ENCODE data around the gene TMCC1.
A peak's percentile ranks its signal among the peaks of the same experiment; 100 is the strongest.

The TMCC1 gene

DNA sequence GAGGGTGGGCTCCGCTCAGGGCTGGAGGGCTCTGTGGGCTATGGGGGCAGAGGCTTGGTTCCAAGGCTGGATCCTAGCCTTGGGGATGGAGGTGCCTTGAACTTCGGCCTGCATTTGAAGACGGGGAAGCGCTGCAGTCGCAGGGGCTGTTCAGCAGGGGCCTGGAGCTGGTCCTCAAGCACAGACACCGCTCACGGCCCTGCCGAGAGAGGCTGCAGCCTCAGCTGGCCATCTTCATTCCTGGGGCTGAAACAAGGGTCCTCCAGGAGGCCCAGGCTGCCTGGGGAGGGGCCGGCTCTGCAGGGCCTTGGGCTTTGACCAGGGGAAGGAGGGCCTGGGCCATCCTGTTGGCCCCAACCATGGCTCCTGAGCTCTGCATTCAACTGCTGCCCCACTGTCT is 261.5 kb downstream of the TMCC1 start:
- POLR2A ChIA-PET (ENCODE audit: low non-redundant PET): no interaction called here
- H3K27ac ChIP-seq: no peak overlapping the region
- CTCF ChIA-PET: no interaction called here
- TF ChIP-seq, protein P1, sequence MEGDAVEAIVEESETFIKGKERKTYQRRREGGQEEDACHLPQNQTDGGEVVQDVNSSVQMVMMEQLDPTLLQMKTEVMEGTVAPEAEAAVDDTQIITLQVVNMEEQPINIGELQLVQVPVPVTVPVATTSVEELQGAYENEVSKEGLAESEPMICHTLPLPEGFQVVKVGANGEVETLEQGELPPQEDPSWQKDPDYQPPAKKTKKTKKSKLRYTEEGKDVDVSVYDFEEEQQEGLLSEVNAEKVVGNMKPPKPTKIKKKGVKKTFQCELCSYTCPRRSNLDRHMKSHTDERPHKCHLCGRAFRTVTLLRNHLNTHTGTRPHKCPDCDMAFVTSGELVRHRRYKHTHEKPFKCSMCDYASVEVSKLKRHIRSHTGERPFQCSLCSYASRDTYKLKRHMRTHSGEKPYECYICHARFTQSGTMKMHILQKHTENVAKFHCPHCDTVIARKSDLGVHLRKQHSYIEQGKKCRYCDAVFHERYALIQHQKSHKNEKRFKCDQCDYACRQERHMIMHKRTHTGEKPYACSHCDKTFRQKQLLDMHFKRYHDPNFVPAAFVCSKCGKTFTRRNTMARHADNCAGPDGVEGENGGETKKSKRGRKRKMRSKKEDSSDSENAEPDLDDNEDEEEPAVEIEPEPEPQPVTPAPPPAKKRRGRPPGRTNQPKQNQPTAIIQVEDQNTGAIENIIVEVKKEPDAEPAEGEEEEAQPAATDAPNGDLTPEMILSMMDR (conservative IDR thresholded peaks at IDR 0.05; ENCODE audit: low read depth): no peak
- no peak for DNase-seq (ENCODE audit: low spot score)

DNA sequence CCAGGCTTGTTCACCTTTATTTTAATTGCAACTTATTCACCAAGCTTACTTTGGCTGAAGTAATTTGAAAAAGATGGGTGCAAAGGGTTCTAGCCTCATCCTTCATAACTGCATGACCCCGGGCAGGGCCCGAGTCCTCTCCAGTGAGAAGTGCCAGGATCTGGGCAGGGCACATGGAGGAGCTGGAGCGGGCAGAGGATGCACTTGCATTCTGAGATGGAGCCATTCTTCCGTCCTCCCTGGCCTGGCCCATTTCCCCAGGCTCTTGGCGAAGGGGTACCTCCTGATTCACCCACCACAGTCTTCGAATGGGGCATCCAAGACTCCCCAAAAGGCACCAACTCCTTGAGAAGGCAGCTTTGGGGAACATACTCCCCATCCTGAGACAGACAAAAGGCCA is 264.5 kb downstream of the TMCC1 start:
- TF ChIP-seq, protein P1 (conservative IDR thresholded peaks at IDR 0.05; ENCODE audit: low read depth): no peak
- no peak for DNase-seq (ENCODE audit: low spot score)
- POLR2A ChIA-PET (ENCODE audit: low non-redundant PET): no interaction called here
- CTCF ChIA-PET: interaction anchor here (0.6 to 2.3 kb wide), 2 partner anchors 196 to 246 kb away, joined by 3 to 10 read pairs; no protein-coding TSS in a partner anchor
- H3K27ac ChIP-seq: peak overlapping the region; percentile 99

DNA sequence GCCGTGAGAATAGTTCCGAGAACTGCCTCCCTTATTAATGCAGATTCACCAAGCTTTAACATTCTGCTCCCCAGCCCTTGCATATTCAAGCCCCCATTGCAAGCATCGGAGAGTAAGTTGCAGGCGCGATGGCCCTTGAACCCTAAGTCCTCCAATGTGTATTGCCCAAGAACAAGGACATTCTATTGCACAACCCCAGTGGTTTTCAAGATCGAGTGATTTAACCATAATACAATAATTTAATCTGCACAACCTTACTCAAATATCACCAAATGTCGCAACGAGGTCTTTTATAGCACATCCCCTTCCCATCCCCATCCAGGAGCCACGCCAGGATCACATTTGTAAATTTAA is 265.4 kb downstream of the TMCC1 start:
- ChIA-PET POLR2A (ENCODE audit: low non-redundant PET) (interaction anchor here (0.8 kb wide), 1 partner anchor 316 kb away, joined by 4 read pairs; no protein-coding TSS in a partner anchor), CTCF (interaction anchor here (0.6 to 2.3 kb wide), 10 partner anchors 10 to 1049 kb away, joined by 3 to 10 read pairs (median 4); no protein-coding TSS in a partner anchor)
- TF ChIP-seq, protein P1 (conservative IDR thresholded peaks at IDR 0.05; ENCODE audit: low read depth): peak; percentile 32; the same call in 1 of the 2 replicates
- no peak for DNase-seq (ENCODE audit: low spot score)
- H3K27ac ChIP-seq: peak overlapping the region; percentile 99

DNA sequence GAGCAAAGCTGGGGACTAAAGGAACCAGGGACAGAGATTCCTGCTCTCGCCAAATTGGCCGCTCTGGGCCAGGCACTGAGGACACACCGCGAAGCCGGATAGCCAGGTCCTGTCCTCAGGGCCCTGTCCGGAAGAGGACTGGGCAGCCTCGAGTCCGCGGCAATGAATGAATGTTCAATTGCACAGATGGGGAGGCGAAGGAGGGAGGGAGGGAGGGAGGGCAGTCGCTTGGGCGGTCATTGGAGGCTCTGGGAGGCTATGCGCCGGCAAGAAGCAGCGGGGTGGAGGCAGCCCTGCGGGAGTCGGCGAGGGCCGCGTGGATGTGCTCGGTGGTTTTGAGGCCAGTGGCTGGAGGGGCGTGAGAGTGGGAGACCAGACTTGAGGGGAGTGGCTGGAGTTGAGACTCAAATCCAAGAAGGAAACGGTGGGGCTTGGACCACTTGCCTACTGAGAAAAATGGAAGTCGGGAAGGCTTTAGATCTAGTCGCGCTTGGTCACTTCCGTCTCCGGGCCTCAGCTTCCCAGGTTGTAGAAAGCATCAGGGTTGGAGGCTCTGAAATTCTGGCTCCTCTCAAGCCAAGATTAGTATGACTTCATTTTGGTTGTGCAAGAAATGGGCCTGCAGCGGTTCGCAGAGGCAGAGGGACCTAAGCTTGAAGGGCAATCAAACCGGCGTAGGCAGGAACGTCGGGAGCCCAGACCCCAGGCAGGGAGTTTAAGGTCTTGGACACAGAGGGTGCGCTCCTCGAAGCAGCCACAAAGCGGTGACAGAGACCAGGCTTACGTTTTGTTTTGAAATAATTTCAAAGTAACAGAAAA is 266.0 kb downstream of the TMCC1 start:
- POLR2A ChIA-PET (ENCODE audit: low non-redundant PET): interaction anchor here (0.8 kb wide), 1 partner anchor 317 kb away, joined by 4 read pairs; no protein-coding TSS in a partner anchor
- peak; percentile 83 for DNase-seq (ENCODE audit: low spot score)
- H3K27ac ChIP-seq: peak overlapping the region; percentile 99
- TF ChIP-seq, protein P1 (conservative IDR thresholded peaks at IDR 0.05; ENCODE audit: low read depth): peak; percentile 79
- CTCF ChIA-PET: interaction anchor here (0.6 to 2.3 kb wide), 15 partner anchors 10 to 1049 kb away, joined by 3 to 10 read pairs (median 4); no protein-coding TSS in a partner anchor

DNA sequence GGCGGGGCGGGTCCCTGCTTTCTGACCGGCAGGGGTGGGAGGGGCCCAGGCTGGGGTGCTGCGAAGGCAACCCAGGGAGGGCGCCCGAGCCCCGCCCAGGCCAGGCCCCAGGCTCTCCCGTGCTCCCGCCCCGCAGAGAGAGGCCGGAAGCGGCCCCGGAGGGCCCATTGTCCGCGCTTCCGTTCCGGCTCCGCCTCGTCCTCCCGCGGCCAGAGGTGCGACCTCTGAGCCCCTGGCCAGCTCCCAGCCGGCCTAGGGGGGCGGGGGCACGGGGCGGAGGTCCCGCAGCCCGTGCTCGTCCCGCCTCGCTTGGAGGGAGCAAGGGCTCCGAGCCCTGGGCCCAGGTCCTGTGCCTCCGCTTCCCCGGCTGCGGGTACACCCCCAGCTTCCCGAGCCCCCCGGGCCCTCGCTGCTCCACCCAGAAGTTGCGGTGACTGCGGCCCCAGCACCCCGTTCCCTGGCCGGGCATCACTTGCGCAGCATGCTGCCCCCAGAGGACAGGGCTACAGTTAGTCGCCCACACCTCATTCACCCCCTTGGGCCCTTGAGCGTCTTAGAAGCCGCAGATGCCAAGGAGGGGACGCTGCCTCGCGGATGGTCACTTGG is 266.7 kb downstream of the TMCC1 start:
- peak; percentile 96 for DNase-seq (ENCODE audit: low spot score)
- POLR2A ChIA-PET (ENCODE audit: low non-redundant PET): interaction anchor here (0.6 to 1.2 kb wide), 2 partner anchors 186 to 1165 kb away, joined by 4 to 7 read pairs; no protein-coding TSS in a partner anchor
- H3K27ac ChIP-seq: peak overlapping the region; percentile 99
- CTCF ChIA-PET: interaction anchor here (0.6 to 2.3 kb wide), 3 partner anchors 137 to 205 kb away, joined by 3 to 10 read pairs (median 5); no protein-coding TSS in a partner anchor
- TF ChIP-seq, protein P1 (conservative IDR thresholded peaks at IDR 0.05; ENCODE audit: low read depth): no peak

All from RWPE1 (cell line).